GM12878 (cell line): Measurements from ENCODE around the gene UBXN11.

Source experiments
- BHLHE40 ChIP-seq, 2 experiments: fragments of 450-650 bp in 1 of 2; IDR thresholded peaks; 2 replicates each; pipeline ENCODE4 v1.6.1; 2011 to 2017; ENCODE audit warnings: low read depth in 2 of 2, borderline replicate concordance in 1 of 2, improper control_type of control experiment in 1 of 2, low read length in 1 of 2, mild to moderate bottlenecking in 1 of 2
- EZH2 ChIP-seq: IDR thresholded peaks from 2 replicates; pipeline ENCODE4 v1.6.1; 2012; ENCODE audit warnings: low read depth, mild to moderate bottlenecking, control low read depth, inconsistent platforms, low read length, borderline replicate concordance; ENCODE audit not compliant: control insufficient read depth
- GABPA ChIP-seq: IDR thresholded peaks from 2 replicates; pipeline ENCODE4 v1.6.1; 2014; ENCODE audit warnings: antibody characterized with exemption, low read depth, mild to moderate bottlenecking, inconsistent platforms
- NFXL1 ChIP-seq: fragments of 450-650 bp; IDR thresholded peaks from 2 replicates; pipeline ENCODE4 v1.6.1; 2017; ENCODE audit warnings: antibody characterized with exemption, mild to moderate bottlenecking, borderline replicate concordance
- NFYB ChIP-seq: IDR thresholded peaks from 2 replicates; pipeline ENCODE4 v1.6.1; 2011; ENCODE audit warnings: low read depth, mild to moderate bottlenecking, low read length, improper control_type of control experiment, moderate library complexity; ENCODE audit not compliant: insufficient read depth
- POLR2A ChIP-seq: IDR thresholded peaks from 2 replicates; pipeline ENCODE4 v1.6.1; 2011; ENCODE audit warnings: low read depth, mild to moderate bottlenecking, low read length
- POLR2AphosphoS5 ChIP-seq: IDR thresholded peaks from 2 replicates; pipeline ENCODE4 v1.6.1; 2011; ENCODE audit warnings: mild to moderate bottlenecking, low read length, inconsistent platforms
- RCOR1 ChIP-seq: conservative IDR thresholded peaks from 2 replicates; pipeline ENCODE4 v1.6.1; 2012; ENCODE audit warnings: low read depth, low read length, improper control_type of control experiment
- SMAD5 ChIP-seq: IDR thresholded peaks from 2 replicates; pipeline ENCODE4 v1.6.1; 2016; ENCODE audit warnings: antibody characterized with exemption, low read depth
- SUZ12 ChIP-seq: fragments of 200-600 bp; sonication (generic); IDR thresholded peaks from one replicate; pipeline ENCODE4 v1.6.1; 2018; ENCODE audit warnings: antibody characterized with exemption, mild to moderate bottlenecking; ENCODE audit not compliant: unreplicated experiment
- ZNF274 ChIP-seq: IDR thresholded peaks from one replicate; pipeline ENCODE4 v1.8.0; 2011; ENCODE audit not compliant: insufficient read length, insufficient read depth
- TF ChIP-seq, protein P1 (sequence below), 3 experiments: IDR thresholded peaks in 2 of 3; conservative IDR thresholded peaks in 1 of 3; 2 replicates each; pipeline ENCODE4 v1.5.1; 2011; ENCODE audit warnings: low read depth in 3 of 3, low read length in 3 of 3, mild to moderate bottlenecking in 3 of 3, control low read depth in 2 of 3, moderate library complexity in 2 of 3, inconsistent platforms in 1 of 3, mixed read lengths in 1 of 3; ENCODE audit not compliant: control insufficient read depth in 2 of 3, insufficient read depth in 1 of 3; ENCODE audit errors: extremely low read depth in 1 of 3
- TF ChIP-seq, protein P2 (sequence below): IDR thresholded peaks from 2 replicates; pipeline ENCODE4 v1.6.1; 2012; ENCODE audit warnings: low read length, inconsistent platforms
- TF ChIP-seq, protein P3 (sequence below): fragments of 450-650 bp; formaldehyde crosslinking; IDR thresholded peaks from 2 replicates; pipeline ENCODE4 v1.4.0; 2022; ENCODE audit warnings: mild to moderate bottlenecking, moderate library complexity

DNA sequence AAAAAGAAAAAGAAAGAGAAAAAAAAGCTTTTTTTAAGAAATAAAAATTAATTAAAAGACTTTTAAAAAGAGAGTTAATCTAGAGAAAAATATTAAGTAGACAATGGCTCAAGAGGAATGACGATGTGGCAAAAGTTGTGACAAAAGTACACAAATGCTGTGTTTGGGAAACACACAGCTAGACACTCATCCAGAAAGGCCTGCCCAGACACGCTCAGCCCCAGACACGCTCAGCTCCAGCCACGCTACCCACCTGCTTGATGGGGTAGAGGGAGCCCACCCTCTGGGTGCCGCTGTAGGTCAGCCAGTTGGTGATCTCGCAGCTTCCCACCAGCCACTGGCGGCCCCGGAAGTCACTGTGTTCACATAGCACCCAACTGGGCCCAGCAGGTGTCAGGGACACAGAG, 21.5 kb upstream of the UBXN11 start:
- TF ChIP-seq EZH2 (no peak), POLR2AphosphoS5 (no peak), NFYB (no peak), NFXL1 (no peak), POLR2A (no peak), GABPA (no peak), SMAD5 (no peak), SUZ12 (no peak), BHLHE40 (IDR thresholded peaks at IDR 0.05; ENCODE audit: borderline replicate concordance in 1 of 2, low read depth in 2 of 2, low read length in 1 of 2) (no peak), RCOR1 (no peak), ZNF274 (no peak)
- TF ChIP-seq, protein P1, sequence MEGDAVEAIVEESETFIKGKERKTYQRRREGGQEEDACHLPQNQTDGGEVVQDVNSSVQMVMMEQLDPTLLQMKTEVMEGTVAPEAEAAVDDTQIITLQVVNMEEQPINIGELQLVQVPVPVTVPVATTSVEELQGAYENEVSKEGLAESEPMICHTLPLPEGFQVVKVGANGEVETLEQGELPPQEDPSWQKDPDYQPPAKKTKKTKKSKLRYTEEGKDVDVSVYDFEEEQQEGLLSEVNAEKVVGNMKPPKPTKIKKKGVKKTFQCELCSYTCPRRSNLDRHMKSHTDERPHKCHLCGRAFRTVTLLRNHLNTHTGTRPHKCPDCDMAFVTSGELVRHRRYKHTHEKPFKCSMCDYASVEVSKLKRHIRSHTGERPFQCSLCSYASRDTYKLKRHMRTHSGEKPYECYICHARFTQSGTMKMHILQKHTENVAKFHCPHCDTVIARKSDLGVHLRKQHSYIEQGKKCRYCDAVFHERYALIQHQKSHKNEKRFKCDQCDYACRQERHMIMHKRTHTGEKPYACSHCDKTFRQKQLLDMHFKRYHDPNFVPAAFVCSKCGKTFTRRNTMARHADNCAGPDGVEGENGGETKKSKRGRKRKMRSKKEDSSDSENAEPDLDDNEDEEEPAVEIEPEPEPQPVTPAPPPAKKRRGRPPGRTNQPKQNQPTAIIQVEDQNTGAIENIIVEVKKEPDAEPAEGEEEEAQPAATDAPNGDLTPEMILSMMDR (IDR thresholded peaks at IDR 0.05 in 2 of 3, conservative IDR thresholded peaks at IDR 0.05 in 1 of 3; ENCODE audit: control insufficient read depth in 2 of 3, extremely low read depth in 1 of 3, insufficient read depth in 1 of 3, low read depth in 3 of 3, low read length in 3 of 3): no peak
- TF ChIP-seq, protein P2, sequence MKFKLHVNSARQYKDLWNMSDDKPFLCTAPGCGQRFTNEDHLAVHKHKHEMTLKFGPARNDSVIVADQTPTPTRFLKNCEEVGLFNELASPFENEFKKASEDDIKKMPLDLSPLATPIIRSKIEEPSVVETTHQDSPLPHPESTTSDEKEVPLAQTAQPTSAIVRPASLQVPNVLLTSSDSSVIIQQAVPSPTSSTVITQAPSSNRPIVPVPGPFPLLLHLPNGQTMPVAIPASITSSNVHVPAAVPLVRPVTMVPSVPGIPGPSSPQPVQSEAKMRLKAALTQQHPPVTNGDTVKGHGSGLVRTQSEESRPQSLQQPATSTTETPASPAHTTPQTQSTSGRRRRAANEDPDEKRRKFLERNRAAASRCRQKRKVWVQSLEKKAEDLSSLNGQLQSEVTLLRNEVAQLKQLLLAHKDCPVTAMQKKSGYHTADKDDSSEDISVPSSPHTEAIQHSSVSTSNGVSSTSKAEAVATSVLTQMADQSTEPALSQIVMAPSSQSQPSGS: no peak
- TF ChIP-seq, protein P3, sequence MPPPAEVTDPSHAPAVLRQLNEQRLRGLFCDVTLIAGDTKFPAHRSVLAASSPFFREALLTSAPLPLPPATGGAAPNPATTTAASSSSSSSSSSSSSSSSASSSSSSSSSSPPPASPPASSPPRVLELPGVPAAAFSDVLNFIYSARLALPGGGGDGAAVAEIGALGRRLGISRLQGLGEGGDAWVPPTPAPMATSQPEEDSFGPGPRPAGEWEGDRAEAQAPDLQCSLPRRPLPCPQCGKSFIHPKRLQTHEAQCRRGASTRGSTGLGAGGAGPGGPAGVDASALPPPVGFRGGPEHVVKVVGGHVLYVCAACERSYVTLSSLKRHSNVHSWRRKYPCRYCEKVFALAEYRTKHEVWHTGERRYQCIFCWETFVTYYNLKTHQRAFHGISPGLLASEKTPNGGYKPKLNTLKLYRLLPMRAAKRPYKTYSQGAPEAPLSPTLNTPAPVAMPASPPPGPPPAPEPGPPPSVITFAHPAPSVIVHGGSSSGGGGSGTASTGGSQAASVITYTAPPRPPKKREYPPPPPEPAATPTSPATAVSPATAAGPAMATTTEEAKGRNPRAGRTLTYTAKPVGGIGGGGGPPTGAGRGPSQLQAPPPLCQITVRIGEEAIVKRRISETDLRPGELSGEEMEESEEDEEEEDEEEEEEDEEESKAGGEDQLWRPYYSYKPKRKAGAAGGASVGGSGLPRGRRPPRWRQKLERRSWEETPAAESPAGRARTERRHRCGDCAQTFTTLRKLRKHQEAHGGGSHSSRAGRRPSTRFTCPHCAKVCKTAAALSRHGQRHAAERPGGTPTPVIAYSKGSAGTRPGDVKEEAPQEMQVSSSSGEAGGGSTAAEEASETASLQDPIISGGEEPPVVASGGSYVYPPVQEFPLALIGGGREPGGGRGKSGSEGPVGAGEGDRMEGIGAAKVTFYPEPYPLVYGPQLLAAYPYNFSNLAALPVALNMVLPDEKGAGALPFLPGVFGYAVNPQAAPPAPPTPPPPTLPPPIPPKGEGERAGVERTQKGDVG: no peak
